ENCODE data around the gene BRD7. TPM values are rescaled to one million over a fixed set of nuclear protein-coding genes. Genes with fewer than 3 reads are reported as not detected.

Gene BRD7
- total and polyA plus RNA-seq, 2 of the 4 experiments (the other 2 are of a cell fraction): 24.8 to 29.9 TPM

- H3K9me3 ChIP-seq (ENCODE audit: control insufficient read depth, insufficient read depth, low read length): no peaks in the 10 kb centered on the region
- no peak overlapping the region for H3K4ac ChIP-seq (ENCODE audit: low read depth, low read length)
- POLR2A ChIA-PET (ENCODE audit: unreplicated experiment): no interaction called here
- H4K8ac ChIP-seq (ENCODE audit: low read depth in 2 of 2, low read length in 2 of 2): no peak overlapping the region
- H3K79me1 ChIP-seq (ENCODE audit: low read depth in 1 of 2, low read length in 2 of 2): no peaks in the 10 kb centered on the region
- 85% methylated on average over 7 of the region's 9 CpGs; no CpG with 5 or more reads in 1 of the 2 experiments for WGBS, 2 experiments (ENCODE audit: extremely low coverage in 2 of 2, insufficient read length in 1 of 2)
- dilution Hi-C loops (cut with HindIII; ENCODE audit: low sequenced_read_pairs, unreplicated experiment): no loop called here
- H2BK5ac ChIP-seq (ENCODE audit: low read depth, low read length, poor library complexity, severe bottlenecking): no peak overlapping the region
- H3K36me3 ChIP-seq (ENCODE audit: control insufficient read depth, insufficient read depth, low read length): no peaks in the 10 kb centered on the region
- H3K56ac ChIP-seq (ENCODE audit: extremely low read depth, insufficient read depth, low read length): no peak overlapping the region
- H3K14ac ChIP-seq (replicated peaks; ENCODE audit: low read depth, low read length): no peak overlapping the region
- CTCF ChIA-PET: interaction anchor here (1.6 kb wide), 1 partner anchor 292 kb away, joined by 7 read pairs; no protein-coding TSS in a partner anchor
- no peak overlapping the region for H2AK5ac ChIP-seq (ENCODE audit: low read depth, low read length)
- H3K4me1 ChIP-seq (ENCODE audit: control insufficient read depth, insufficient read depth, low read length): peaks cover 2% of the 10 kb centered on the region; the same call in 1 of the 2 replicates
- H3K27ac ChIP-seq (ENCODE audit: insufficient read depth, low read length): no peak overlapping the region
- ATAC-seq (ENCODE audit: low read depth): no peak
- H3K4me2 ChIP-seq (ENCODE audit: low read depth, low read length): no peak overlapping the region
- H3K9me1 ChIP-seq (ENCODE audit: insufficient read depth, low read length): no peaks in the 10 kb centered on the region
- H3K27me3 ChIP-seq (ENCODE audit: control insufficient read depth, insufficient read depth, low read length): peaks cover 18% of the 10 kb centered on the region
- H2BK120ac ChIP-seq (ENCODE audit: low read depth, low read length): no peak overlapping the region
- no peak overlapping the region for H3K4me3 ChIP-seq (ENCODE audit: insufficient read depth, low read depth, low read length)
- no TSS peak for BruUV-seq (replicated peaks)
- no peaks in the 10 kb centered on the region for H4K20me1 ChIP-seq (ENCODE audit: insufficient read depth, low read length)
- in situ Hi-C loops (cut with MboI; ENCODE audit: low sequenced_read_pairs): loop anchor here (10.0 to 25.0 kb wide), 3 partner anchors 286 to 431 kb away; no protein-coding TSS in a partner anchor
- no peak for TF ChIP-seq CHD1 (IDR thresholded peaks at IDR 0.05; ENCODE audit: low read depth, low read length)
- no peak overlapping the region for H4K5ac ChIP-seq (ENCODE audit: low read depth, low read length)
- no peak overlapping the region for H2BK15ac ChIP-seq (ENCODE audit: low read depth, low read length)
- no peak for DNase-seq
- no peak overlapping the region for H2AK9ac ChIP-seq (replicated peaks; ENCODE audit: low read depth, low read length, poor library complexity)
- no peak overlapping the region for H3K18ac ChIP-seq (ENCODE audit: low read depth, low read length)
- H2BK20ac ChIP-seq (ENCODE audit: low read depth, low read length): no peak overlapping the region
- no peak overlapping the region for H3K9ac ChIP-seq (ENCODE audit: low read depth, low read length)
- H4K91ac ChIP-seq (ENCODE audit: insufficient read depth, low read depth, low read length): no peak overlapping the region
- intact Hi-C loops (cut with micrococcal nuclease): loop anchor here (1.0 to 2.0 kb wide), 3 partner anchors 135 to 433 kb away; no protein-coding TSS in a partner anchor
- no peak overlapping the region for H2AFZ ChIP-seq (replicated peaks; ENCODE audit: low read length, poor library complexity)
- no peak overlapping the region for H3K23ac ChIP-seq (ENCODE audit: low read depth, low read length)
Observed at GRCh38 chr16:50373780-50374179, 5.0 kb upstream of the BRD7 start.

Data from IMR-90 (cell line).